GM12878 (cell line): ENCODE data around the gene ADSS2. TPM values are rescaled to one million over a fixed set of nuclear protein-coding genes. Genes with fewer than 3 reads are reported as not detected.

Experiments used
- ATAC-seq: fragments of 200-7000 bp; cut with Tn5 transposase; 3 replicates; pipeline ENCODE4 v1.9.1; 2020; ENCODE audit warnings: mild to moderate bottlenecking, moderate library complexity
- BruUV-seq: library from RNA; stranded (reverse); fragments of 400-500 nt; replicated peaks from 2 replicates; lab custom pipeline; 2021; lab: Mats Ljungman, UMichigan
- CTCF ChIA-PET: fragments of 300-600 bp; sonication (Branson Sonifier 250); formaldehyde crosslinking; extraction: SDS; loops from one replicate; lab custom pipeline; 2021; ENCODE audit warnings: inconsistent platforms; lab: Yijun Ruan, JAX
- POLR2A ChIA-PET: fragments of 350-600 bp; formaldehyde crosslinking; extraction: SDS; loops from one replicate; lab custom pipeline; 2021; ENCODE audit warnings: inconsistent platforms; lab: Charles Lee
- RAD21 ChIA-PET: fragments of 300-600 bp; sonication (Branson Sonifier 250); formaldehyde crosslinking; loops from one replicate; lab custom pipeline; 2023; ENCODE audit warnings: antibody characterized with exemption; ENCODE audit not compliant: unreplicated experiment; lab: Charles Lee
- SMC1A ChIA-PET: fragments of 300-600 bp; sonication (Branson Sonifier 250); formaldehyde crosslinking; loops from one replicate; lab custom pipeline; 2023; ENCODE audit not compliant: unreplicated experiment, uncharacterized antibody; lab: Charles Lee
- DNase-seq: peaks from one replicate; pipeline ENCODE4 v3.0.0-alpha.2; 2011; ENCODE audit warnings: low read depth, low spot score
- FAIRE-seq: peaks from 3 replicates; lab custom pipeline; 2011; peaks lifted over from hg19 to GRCh38; lab: Jason Lieb, UNC
- H2AFZ ChIP-seq: 2 replicates; pipeline ENCODE4 v1.6.0; 2011; ENCODE audit warnings: low read depth, low read length, control low read depth; ENCODE audit not compliant: control insufficient read depth
- H3K27ac ChIP-seq: 2 replicates; pipeline ENCODE4 v1.5.1; 2011; ENCODE audit warnings: control low read depth; ENCODE audit not compliant: control insufficient read depth, insufficient read depth
- H3K27me3 ChIP-seq, 2 experiments: replicated peaks in 1 of 2; 2 replicates each; pipeline versions ENCODE4 v1.6.0 to v1.6.1; 2011; ENCODE audit warnings: low read length in 1 of 2; ENCODE audit not compliant: control insufficient read depth in 2 of 2, insufficient read depth in 2 of 2
- H3K36me3 ChIP-seq, 2 experiments: 2 replicates each; pipeline ENCODE4 v1.5.1; 2011; ENCODE audit warnings: low read length in 1 of 2; ENCODE audit not compliant: control insufficient read depth in 2 of 2, insufficient read depth in 2 of 2
- H3K4me1 ChIP-seq: 2 replicates; pipeline ENCODE4 v1.6.1; 2011; ENCODE audit warnings: mild to moderate bottlenecking, low read length, moderate library complexity, mixed read lengths; ENCODE audit not compliant: control insufficient read depth, insufficient read depth
- H3K4me2 ChIP-seq: 2 replicates; pipeline ENCODE4 v1.6.0; 2011; ENCODE audit warnings: control low read depth; ENCODE audit not compliant: control insufficient read depth, insufficient read depth
- H3K4me3 ChIP-seq: fragments of 200-600 bp; sonication (generic); 2 replicates; pipeline ENCODE4 v1.5.1; 2016
- H3K79me2 ChIP-seq: 2 replicates; pipeline ENCODE4 v1.6.0; 2011; ENCODE audit warnings: low read length; ENCODE audit not compliant: control insufficient read depth, insufficient read depth
- H3K9ac ChIP-seq: 2 replicates; pipeline ENCODE4 v1.8.0; 2011; ENCODE audit warnings: low read length, control low read depth, mixed read lengths; ENCODE audit not compliant: control insufficient read depth, insufficient read depth
- H3K9me3 ChIP-seq: replicated peaks from 3 replicates; pipeline ENCODE4 v1.5.1; 2011; ENCODE audit warnings: mild to moderate bottlenecking, low read length; ENCODE audit not compliant: control insufficient read depth, insufficient read depth
- H4K20me1 ChIP-seq: 2 replicates; pipeline ENCODE4 v1.6.0; 2011; ENCODE audit not compliant: control insufficient read depth, insufficient read depth
- ATF3 ChIP-seq: IDR thresholded peaks from 2 replicates; pipeline ENCODE4 v1.6.1; 2011; ENCODE audit warnings: low read depth, mild to moderate bottlenecking, low read length, moderate library complexity, borderline replicate concordance; ENCODE audit errors: extremely low read depth
- BCL11A ChIP-seq: IDR thresholded peaks from 2 replicates; pipeline ENCODE4 v1.6.1; 2011; ENCODE audit warnings: low read depth, low read length
- CBFB ChIP-seq: IDR thresholded peaks from 2 replicates; pipeline ENCODE4 v1.6.1; 2016; ENCODE audit warnings: antibody characterized with exemption, low read depth
- CEBPB ChIP-seq, 2 experiments: fragments of 150-350 bp in 1 of 2; IDR thresholded peaks; 2 replicates each; pipeline ENCODE4 v1.6.1; 2012 to 2014; ENCODE audit warnings: low read depth in 2 of 2, low read length in 2 of 2, borderline replicate concordance in 1 of 2, inconsistent platforms in 1 of 2
- CREM ChIP-seq: IDR thresholded peaks from 2 replicates; pipeline ENCODE4 v1.6.1; 2014; ENCODE audit warnings: antibody characterized with exemption, low read depth
- ESRRA ChIP-seq: IDR thresholded peaks from 2 replicates; pipeline ENCODE4 v1.6.1; 2012; ENCODE audit warnings: mild to moderate bottlenecking, low read length, improper control_type of control experiment
- FOXM1 ChIP-seq: IDR thresholded peaks from 2 replicates; pipeline ENCODE4 v1.6.1; 2012; ENCODE audit warnings: low read depth, mild to moderate bottlenecking, inconsistent platforms, low read length, moderate library complexity
- LARP7 ChIP-seq: fragments of 450-650 bp; IDR thresholded peaks from 2 replicates; pipeline ENCODE4 v1.6.1; 2017; ENCODE audit warnings: mild to moderate bottlenecking
- MLLT1 ChIP-seq: fragments of 450-650 bp; IDR thresholded peaks from 2 replicates; pipeline ENCODE4 v1.6.1; 2016; ENCODE audit warnings: mild to moderate bottlenecking
- RCOR1 ChIP-seq: conservative IDR thresholded peaks from 2 replicates; pipeline ENCODE4 v1.6.1; 2012; ENCODE audit warnings: low read depth, low read length, improper control_type of control experiment
- SMAD1 ChIP-seq: fragments of 450-650 bp; IDR thresholded peaks from 2 replicates; pipeline ENCODE4 v1.6.1; 2018; ENCODE audit warnings: mild to moderate bottlenecking, low read depth; ENCODE audit not compliant: partially characterized antibody
- SMC3 ChIP-seq: IDR thresholded peaks from 2 replicates; pipeline ENCODE4 v1.6.1; 2011; ENCODE audit warnings: low read length, improper control_type of control experiment, borderline replicate concordance
- SUZ12 ChIP-seq: fragments of 200-600 bp; sonication (generic); IDR thresholded peaks from one replicate; pipeline ENCODE4 v1.6.1; 2018; ENCODE audit warnings: antibody characterized with exemption, mild to moderate bottlenecking; ENCODE audit not compliant: unreplicated experiment
- TAF1 ChIP-seq: IDR thresholded peaks from 2 replicates; pipeline ENCODE4 v1.6.1; 2011; ENCODE audit warnings: mild to moderate bottlenecking, low read depth, low read length, borderline replicate concordance
- TBL1XR1 ChIP-seq: IDR thresholded peaks from 2 replicates; pipeline ENCODE4 v1.6.1; 2012; ENCODE audit warnings: low read depth, low read length, improper control_type of control experiment
- USF1 ChIP-seq: IDR thresholded peaks from 2 replicates; pipeline ENCODE4 v1.6.1; 2011; ENCODE audit warnings: borderline replicate concordance, low read depth, mild to moderate bottlenecking, moderate library complexity, mixed read lengths, low read length; ENCODE audit not compliant: insufficient read depth; ENCODE audit errors: extremely low read length
- ZNF274 ChIP-seq: IDR thresholded peaks from one replicate; pipeline ENCODE4 v1.8.0; 2011; ENCODE audit not compliant: insufficient read length, insufficient read depth
- ZNF622 ChIP-seq: fragments of 450-650 bp; IDR thresholded peaks from 2 replicates; pipeline ENCODE4 v1.6.1; 2017; ENCODE audit warnings: mild to moderate bottlenecking, inconsistent platforms
- WGBS: methylation state at CpG from one replicate; pipeline ENCODE4 v1.1.6; 2016; ENCODE audit warnings: low lambda C conversion rate; ENCODE audit not compliant: insufficient replicate concordance, insufficient coverage; ENCODE audit errors: missing lambda C conversion rate; 5-methylcytosine and 5-hydroxymethylcytosine counted together
- in situ Hi-C: fragments of 300-500 bp; cut with MboI; formaldehyde crosslinking; loops from 9 replicates; pipeline ENCODE4 v1.14.3; 2018; ENCODE audit warnings: mixed read lengths
- intact Hi-C: fragments of 100-400 bp; cut with micrococcal nuclease; formaldehyde crosslinking; loops from one replicate; pipeline ENCODE4 v1.14.2; 2022; ENCODE audit not compliant: unreplicated experiment
- polyA plus RNA-seq, 11 experiments: library from polyadenylated mRNA; depleted of rRNA in 4 of 11; unstranded in 6 of 11; stranded (reverse) in 5 of 11; fragments of >200 nt; fragmentation: Nextera tagmentation in 4 of 11; fragmentation: Illumina TruSeq in 1 of 11; extraction: Ambion mirVana in 4 of 11; extraction: Trizol in 1 of 11; gene quantifications; 1 replicate in 1 of 11; 2 replicates in 10 of 11; pipeline versions ENCODE4 v1.2.1 to v1.2.3, GENCODE V29; 2011 to 2016; ENCODE audit warnings: inconsistent platforms in 2 of 11, missing spikeins in 2 of 11, low read depth in 1 of 11
- total RNA-seq, 4 experiments: library from RNA; depleted of rRNA in 3 of 4; stranded (reverse); fragments of >200 nt in 3 of 4; fragmentation: Illumina TruSeq in 1 of 4; extraction: Trizol in 1 of 4; gene quantifications; 2 replicates each; pipeline versions ENCODE4 v1.2.1 to v1.2.3, GENCODE V29; 2013 to 2021

Gene ADSS2
- total and polyA plus RNA-seq, 10 of the 15 experiments (the other 5 are each of a cell fraction or from before 2014, with no cell fraction given) = 8.1 to 49.3 (median 40.6) TPM

GRCh38 chr1:244466724-244467123 lies 15.0 kb upstream of the ADSS2 start:
- in situ Hi-C loops = no loop called here
- POLR2A ChIA-PET = no interaction called here
- DNase-seq = no peak

GRCh38 chr1:244461245-244462071 lies 9.7 kb upstream of the ADSS2 start, which contains the start of gene CATSPERE:
Gene CATSPERE, plus strand, starts transcription at chr1:244461273. Its CDS starts 157 bp downstream, at chr1:244461430.
- FAIRE-seq (no peak), ATAC-seq (peak; percentile 99), DNase-seq (no peak)
- in situ Hi-C loops (no loop called here), intact Hi-C loops (no loop called here)
- BruUV-seq = no TSS peak
- H3K4me2 ChIP-seq = peak within 1 kb of the TSS; percentile 60
- peak within 1 kb of the TSS; percentile 50; the same call in 1 of the 2 replicates for H3K9ac ChIP-seq
- CTCF ChIA-PET = interaction anchor here (0.6 to 1.5 kb wide), 3 partner anchors 38 to 1198 kb away, joined by 3 to 4 read pairs (median 4); no protein-coding TSS in a partner anchor
- peak within 1 kb of the TSS; percentile 87 for H2AFZ ChIP-seq
- H3K4me1 ChIP-seq = no peaks in the 10 kb centered on the region
- no peak within 1 kb of the TSS for H3K27ac ChIP-seq
- SMC1A ChIA-PET = interaction anchor here (0.6 to 0.7 kb wide), 2 partner anchors 159 to 498 kb away, joined by 3 read pairs; no protein-coding TSS in a partner anchor
- 20% methylated on average over 56 of the region's 61 CpGs for WGBS
- H3K79me2 ChIP-seq = no peaks in the 10 kb centered on the region
- no peaks in the 10 kb centered on the region for H3K36me3 ChIP-seq
- no peaks in the 10 kb centered on the region for H3K9me3 ChIP-seq
- RAD21 ChIA-PET = no interaction called here
- POLR2A ChIA-PET = no interaction called here
- no peaks in the 10 kb centered on the region for H3K27me3 ChIP-seq
- H3K4me3 ChIP-seq = peak within 1 kb of the TSS; percentile 35
- no peaks in the 10 kb centered on the region for H4K20me1 ChIP-seq
- 0 out of 2 replicates have a peak, but pooled peaks have one; percentile 30 for TF ChIP-seq ATF3
- no peak for TF ChIP-seq USF1
- no peak for TF ChIP-seq CBFB
- peak; percentile 47 for TF ChIP-seq MLLT1
- no peak for TF ChIP-seq ZNF274
- TF ChIP-seq TAF1 = peak; percentile 62; the same call in 1 of the 2 replicates
- TF ChIP-seq ZNF622 = no peak
- 0 out of 2 replicates have a peak, but pooled peaks have one; percentile 0 for TF ChIP-seq CREM
- no peak for TF ChIP-seq SUZ12
- no peak for TF ChIP-seq TBL1XR1
- peak; percentile 57; the same call in 1 of the 2 replicates for TF ChIP-seq LARP7

More at GRCh38 chr1:244466724-244467123, 15.0 kb upstream of the ADSS2 start:
- intact Hi-C loops = no loop called here
- ATAC-seq = no peak
- Histone ChIP-seq H3K27me3 (no peaks in the 10 kb centered on the region), H3K36me3 (no peaks in the 10 kb centered on the region), H3K9me3 (no peaks in the 10 kb centered on the region), H3K4me3 (no peak overlapping the region), H3K9ac (no peak overlapping the region), H3K4me1 (no peaks in the 10 kb centered on the region), H2AFZ (no peak overlapping the region), H3K4me2 (no peak overlapping the region), H3K79me2 (no peaks in the 10 kb centered on the region), H4K20me1 (no peaks in the 10 kb centered on the region), H3K27ac (no peak overlapping the region)
- no TSS peak for BruUV-seq
- WGBS = 45% methylated on average over 2 of the region's 2 CpGs
- TF ChIP-seq SMC3 (no peak), BCL11A (no peak), CEBPB (IDR thresholded peaks at IDR 0.05; ENCODE audit: borderline replicate concordance in 1 of 2, low read depth in 2 of 2, low read length in 2 of 2) (no peak), RCOR1 (no peak), FOXM1 (no peak), SMAD1 (no peak), CREM (no peak), ESRRA (no peak)
- FAIRE-seq = no peak
- RAD21 ChIA-PET = no interaction called here
- CTCF ChIA-PET = no interaction called here
- SMC1A ChIA-PET = no interaction called here
